ENCODE measurements around the gene FCN2.

Gene FCN2

GRCh38 chr9:134880484-134881312 is at the start of gene FCN2:
Gene FCN2, plus strand, starts transcription at chr9:134880810. Its CDS starts 12 bp downstream, at chr9:134880822.
- DNase-seq, result no peak

GRCh38 chr9:134830926-134831720 is 49.5 kb upstream of the FCN2 start:
- DNase-seq, result no peak

- DNase-seq, result no peak
These were observed 48.1 kb upstream of the FCN2 start for GRCh38 chr9:134832471-134832870.

- no peak for DNase-seq
These were observed 47.2 kb upstream of the FCN2 start for GRCh38 chr9:134833294-134833880.

- no peak for DNase-seq
These were observed 46.2 kb upstream of the FCN2 start for GRCh38 chr9:134834217-134834956.

- no peak for DNase-seq
These were observed 45.6 kb upstream of the FCN2 start for GRCh38 chr9:134834957-134835419.

GRCh38 chr9:134835448-134835847 is 45.2 kb upstream of the FCN2 start:
- no peak for DNase-seq

GRCh38 chr9:134835987-134836386 is 44.6 kb upstream of the FCN2 start:
- DNase-seq, result no peak

- no peak for DNase-seq
These were observed 44.1 kb upstream of the FCN2 start for GRCh38 chr9:134836406-134836970.

- no peak for DNase-seq
These were observed 43.1 kb upstream of the FCN2 start for GRCh38 chr9:134837529-134837928.

- no peak for DNase-seq
These were observed 41.8 kb upstream of the FCN2 start for GRCh38 chr9:134838651-134839454.

- DNase-seq, result no peak
These were observed 41.0 kb upstream of the FCN2 start for GRCh38 chr9:134839455-134840125.

GRCh38 chr9:134840511-134840910 is 40.1 kb upstream of the FCN2 start:
- DNase-seq, result no peak

GRCh38 chr9:134841180-134841904 is 39.3 kb upstream of the FCN2 start:
- DNase-seq, result no peak

GRCh38 chr9:134842321-134842720 is 38.3 kb upstream of the FCN2 start:
- no peak for DNase-seq

- DNase-seq, result no peak
These were observed 36.9 kb upstream of the FCN2 start for GRCh38 chr9:134843740-134844139.

- no peak for DNase-seq
These were observed 35.8 kb upstream of the FCN2 start for GRCh38 chr9:134844821-134845220.

- DNase-seq, result no peak
These were observed 34.4 kb upstream of the FCN2 start for GRCh38 chr9:134846187-134846586.

GRCh38 chr9:134846699-134847098 is 33.9 kb upstream of the FCN2 start:
- no peak for DNase-seq

GRCh38 chr9:134847138-134847537 is 33.5 kb upstream of the FCN2 start:
- DNase-seq, result no peak
